Lower leg skin (tissue), 4 donors: ENCODE data around the gene LECT2. TPM values are rescaled to one million over a fixed set of nuclear protein-coding genes. Genes with fewer than 3 reads are reported as not detected.

Experiments
- DNase-seq, 2 donors: peaks; one replicate each; pipeline ENCODE4 v3.0.0-alpha.2; 2019; ENCODE audit warnings: low spot score in 2 of 2
- H3K4me3 ChIP-seq: fragments of 200-600 bp; sonication (generic); 2 replicates; pipeline ENCODE4 v1.5.1; 2017; ENCODE audit warnings: mild to moderate bottlenecking, low read depth; ENCODE audit not compliant: poor library complexity, severe bottlenecking
- POLR2A ChIP-seq, 2 donors: fragments of 450-650 bp; IDR thresholded peaks; one replicate each; pipeline ENCODE4 v1.6.1; 2016 to 2017; ENCODE audit warnings: antibody characterized with exemption in 2 of 2, mild to moderate bottlenecking in 1 of 2, moderate library complexity in 1 of 2
- WGBS, 2 donors: methylation state at CpG; one replicate each; pipeline ENCODE4 v1.1.5; 2018; 5-methylcytosine and 5-hydroxymethylcytosine counted together
- intact Hi-C: fragments of 100-400 bp; cut with DNase I; formaldehyde crosslinking; loops from one replicate; pipeline ENCODE4 v1.15.0; 2023; ENCODE audit warnings: low total_unique reads
- total RNA-seq, 4 donors: library from RNA; depleted of rRNA; stranded (reverse); fragments of >200 nt; gene quantifications; one replicate each; pipeline ENCODE4 v1.1.0, GENCODE V29; 2016
- TF ChIP-seq, protein P1 (sequence below), 3 donors: fragments of 450-650 bp; IDR thresholded peaks; one replicate each; pipeline ENCODE4 v1.5.1; 2016; ENCODE audit warnings: antibody characterized with exemption in 3 of 3, mild to moderate bottlenecking in 3 of 3, moderate library complexity in 2 of 3

Gene LECT2
- total RNA-seq, 4 donors from 2014 or later = not detected

DNA sequence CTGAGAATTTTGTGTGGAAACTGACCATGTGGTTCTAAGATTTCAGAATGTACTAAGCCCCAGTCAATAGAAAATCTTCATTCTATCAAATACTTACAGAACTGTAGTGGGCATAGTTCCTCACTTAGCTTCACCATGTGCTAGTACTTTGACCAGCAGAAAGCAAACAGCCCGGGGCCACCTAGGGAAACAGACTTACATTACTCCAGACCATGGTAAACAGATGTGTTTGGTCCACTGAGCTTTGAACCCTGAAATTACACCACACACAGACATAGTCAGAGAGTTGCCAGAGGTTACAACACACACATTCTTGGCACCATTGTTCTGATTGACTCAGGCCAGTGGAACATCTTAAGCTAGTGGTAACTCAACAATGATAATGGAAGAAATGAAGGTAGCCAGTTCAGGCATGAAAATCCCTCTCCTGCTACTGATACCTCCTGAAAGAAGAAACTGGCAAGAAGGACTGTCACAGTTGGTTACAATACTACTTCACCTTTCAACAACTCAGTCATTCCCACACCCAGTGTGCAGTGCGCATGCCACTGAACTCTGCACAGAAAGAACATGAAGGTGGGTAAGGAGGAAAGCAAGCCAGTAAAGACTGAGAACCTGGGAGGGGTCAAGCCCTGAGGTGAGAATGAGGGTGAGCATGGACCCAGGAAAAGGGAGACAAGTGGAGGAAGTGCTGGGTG, 18.7 kb upstream of the LECT2 start:
- DNase-seq = peak in 1 of 2 donors; percentile 73
- WGBS, 2 donors = 54 to 74% methylated on average over 2 of the region's 2 CpGs
- no peak overlapping the region for H3K4me3 ChIP-seq
- no peak for TF ChIP-seq POLR2A (IDR thresholded peaks at IDR 0.05)
- TF ChIP-seq, protein P1, sequence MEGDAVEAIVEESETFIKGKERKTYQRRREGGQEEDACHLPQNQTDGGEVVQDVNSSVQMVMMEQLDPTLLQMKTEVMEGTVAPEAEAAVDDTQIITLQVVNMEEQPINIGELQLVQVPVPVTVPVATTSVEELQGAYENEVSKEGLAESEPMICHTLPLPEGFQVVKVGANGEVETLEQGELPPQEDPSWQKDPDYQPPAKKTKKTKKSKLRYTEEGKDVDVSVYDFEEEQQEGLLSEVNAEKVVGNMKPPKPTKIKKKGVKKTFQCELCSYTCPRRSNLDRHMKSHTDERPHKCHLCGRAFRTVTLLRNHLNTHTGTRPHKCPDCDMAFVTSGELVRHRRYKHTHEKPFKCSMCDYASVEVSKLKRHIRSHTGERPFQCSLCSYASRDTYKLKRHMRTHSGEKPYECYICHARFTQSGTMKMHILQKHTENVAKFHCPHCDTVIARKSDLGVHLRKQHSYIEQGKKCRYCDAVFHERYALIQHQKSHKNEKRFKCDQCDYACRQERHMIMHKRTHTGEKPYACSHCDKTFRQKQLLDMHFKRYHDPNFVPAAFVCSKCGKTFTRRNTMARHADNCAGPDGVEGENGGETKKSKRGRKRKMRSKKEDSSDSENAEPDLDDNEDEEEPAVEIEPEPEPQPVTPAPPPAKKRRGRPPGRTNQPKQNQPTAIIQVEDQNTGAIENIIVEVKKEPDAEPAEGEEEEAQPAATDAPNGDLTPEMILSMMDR (IDR thresholded peaks at IDR 0.05) = peak in 1 of 3 donors; percentile 81
- intact Hi-C loops = no loop called here

DNA sequence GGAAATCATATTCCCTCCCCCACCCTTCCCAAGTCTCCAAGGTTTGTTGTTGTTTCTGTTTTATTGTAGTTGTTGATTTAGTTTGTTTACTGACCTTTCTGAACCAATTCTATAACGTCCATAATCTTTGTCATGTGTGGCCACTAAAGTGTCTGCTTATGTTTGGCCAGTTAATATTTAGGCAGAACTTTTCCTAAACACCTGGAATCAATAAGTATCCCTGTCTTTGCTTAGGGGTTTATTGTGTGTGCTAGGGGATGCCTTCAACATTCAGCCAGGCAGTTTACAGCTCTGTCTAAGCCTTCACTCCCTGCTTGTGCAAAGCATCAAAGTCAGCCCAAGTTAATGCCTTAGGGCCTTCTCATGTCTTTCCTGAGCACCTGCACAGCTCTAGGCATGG, 16.9 kb upstream of the LECT2 start:
- intact Hi-C loops = no loop called here
- no peak for TF ChIP-seq POLR2A (IDR thresholded peaks at IDR 0.05)
- TF ChIP-seq, protein P1 (IDR thresholded peaks at IDR 0.05) = no peak
- WGBS, 2 donors = 0 to 74% methylated on average over 1 of the region's 1 CpG
- no peak overlapping the region for H3K4me3 ChIP-seq
- DNase-seq = no peak

DNA sequence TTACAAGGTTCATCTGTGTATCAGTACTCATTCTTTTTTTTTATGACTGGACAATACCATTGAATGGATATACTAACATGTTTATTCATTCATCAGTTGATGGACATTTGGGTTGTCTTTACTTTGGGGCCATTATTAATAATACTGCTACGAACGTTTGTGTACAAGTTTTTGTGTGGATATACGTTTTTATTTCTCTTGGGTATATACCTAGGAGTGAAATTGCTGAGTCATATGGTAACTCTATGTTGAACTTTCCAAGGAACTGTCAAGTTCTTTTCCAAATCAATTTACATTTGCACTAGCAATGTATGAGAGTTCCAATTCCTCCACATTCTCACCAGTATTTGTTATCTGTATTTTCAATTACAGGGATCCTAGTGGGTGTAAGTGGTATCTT, 12.0 kb upstream of the LECT2 start:
- no peak for DNase-seq
- 78 to 83% methylated on average over 3 of the region's 3 CpGs for WGBS, 2 donors
- H3K4me3 ChIP-seq = no peak overlapping the region
- no peak for TF ChIP-seq POLR2A (IDR thresholded peaks at IDR 0.05)
- TF ChIP-seq, protein P1 (IDR thresholded peaks at IDR 0.05) = no peak
- intact Hi-C loops = no loop called here

DNA sequence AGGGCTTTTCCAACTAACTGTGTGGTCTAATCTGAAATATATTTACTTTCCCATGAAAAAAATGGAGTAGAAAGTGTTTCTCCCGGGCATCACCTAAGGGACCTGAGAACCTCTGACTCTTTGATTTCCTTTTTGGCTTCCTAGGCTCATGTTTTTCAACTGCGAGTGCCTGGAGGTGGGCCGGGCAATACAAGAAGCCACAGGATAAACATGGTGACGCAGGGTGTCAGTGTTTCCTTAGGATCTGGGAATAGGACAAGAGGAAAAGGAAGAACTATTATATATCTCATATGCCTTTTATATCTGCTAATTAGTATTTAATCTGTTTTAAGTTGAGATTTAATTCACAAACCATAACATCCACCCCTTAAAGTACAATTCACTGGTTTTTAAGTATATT, 11.4 kb upstream of the LECT2 start:
- intact Hi-C loops = no loop called here
- TF ChIP-seq, protein P1 (IDR thresholded peaks at IDR 0.05) = no peak
- TF ChIP-seq POLR2A (IDR thresholded peaks at IDR 0.05) = no peak
- no peak for DNase-seq
- 65 to 72% methylated on average over 4 of the region's 4 CpGs for WGBS, 2 donors
- H3K4me3 ChIP-seq = no peak overlapping the region

DNA sequence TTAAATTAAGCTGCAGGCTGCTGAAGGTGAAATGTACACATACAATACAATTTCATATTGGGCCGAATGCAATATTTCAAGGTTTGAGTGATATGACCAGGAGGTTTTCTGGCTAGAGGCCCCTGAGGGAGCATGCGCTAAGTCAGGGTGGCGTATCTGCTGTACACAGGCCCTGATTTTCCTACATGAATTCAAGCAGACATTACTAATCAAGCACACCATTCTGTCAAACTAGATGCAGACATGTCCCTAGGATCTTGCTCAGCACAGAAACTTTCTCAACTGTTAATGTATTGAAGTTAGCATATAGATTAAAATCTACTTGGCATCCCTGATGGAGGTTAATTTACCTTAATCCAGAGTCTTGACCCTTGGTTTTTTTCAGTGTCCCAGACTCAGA, 10.7 kb upstream of the LECT2 start:
- no peak for TF ChIP-seq POLR2A (IDR thresholded peaks at IDR 0.05)
- TF ChIP-seq, protein P1 (IDR thresholded peaks at IDR 0.05) = no peak
- no peak for DNase-seq
- intact Hi-C loops = no loop called here
- WGBS, 2 donors = 90 to 92% methylated on average over 3 of the region's 3 CpGs
- H3K4me3 ChIP-seq = no peak overlapping the region
